Prostate gland (tissue), 2 donors: Measurements from ENCODE around the gene WWOX.

Experiments
- CTCF ChIP-seq, 4 experiments: fragments of 200-600 bp in 2 of 4; fragments of 450-650 bp in 2 of 4; sonication (generic) in 2 of 4; IDR thresholded peaks; 1 replicate in 3 of 4; 2 replicates in 1 of 4; pipeline ENCODE4 v1.5.1; 2016 to 2019; ENCODE audit warnings: antibody characterized with exemption in 4 of 4, mild to moderate bottlenecking in 2 of 4, moderate library complexity in 2 of 4
- POLR2A ChIP-seq: fragments of 450-650 bp; IDR thresholded peaks from one replicate; pipeline ENCODE4 v1.6.1; 2016; ENCODE audit warnings: antibody characterized with exemption, mild to moderate bottlenecking

- TF ChIP-seq CTCF (IDR thresholded peaks at IDR 0.05) (no peak), POLR2A (no peak)
These were observed 264.5 kb downstream of the WWOX start for GRCh38 chr16:78363843-78364555.
